Lower leg skin (tissue), 3 donors: ENCODE data around the gene GNPDA2.

ENCODE experiments used
- CTCF ChIP-seq, 3 donors: fragments of 450-650 bp; IDR thresholded peaks; one replicate each; pipeline ENCODE4 v1.5.1; 2016; ENCODE audit warnings: antibody characterized with exemption in 3 of 3, mild to moderate bottlenecking in 3 of 3, moderate library complexity in 2 of 3
- POLR2A ChIP-seq, 2 donors: fragments of 450-650 bp; IDR thresholded peaks; one replicate each; pipeline ENCODE4 v1.6.1; 2016 to 2017; ENCODE audit warnings: antibody characterized with exemption in 2 of 2, mild to moderate bottlenecking in 1 of 2, moderate library complexity in 1 of 2

- TF ChIP-seq CTCF (IDR thresholded peaks at IDR 0.05) (no peak), POLR2A (IDR thresholded peaks at IDR 0.05) (no peak)
Measured at GRCh38 chr4:44725166-44725565, 1.2 kb downstream of the GNPDA2 start.
